Esophagus squamous epithelium (tissue), 4 donors: ENCODE data around the gene SNIP1.
"Not testable (repeated sequence)": the region's sequence is repeated elsewhere in the genome, so short reads cannot be mapped to it uniquely, and the experiment has no call there.

ENCODE experiments used
- CTCF ChIP-seq, 6 experiments: fragments of 450-650 bp in 4 of 6; fragments of 200-600 bp in 2 of 6; sonication (generic) in 2 of 6; IDR thresholded peaks; one replicate each; pipeline ENCODE4 v1.5.1; 2016 to 2019; ENCODE audit warnings: antibody characterized with exemption in 6 of 6, mild to moderate bottlenecking in 4 of 6, moderate library complexity in 4 of 6
- POLR2A ChIP-seq, 4 donors: fragments of 450-650 bp; IDR thresholded peaks; one replicate each; pipeline ENCODE4 v1.6.1; 2017; ENCODE audit warnings: antibody characterized with exemption in 4 of 4, mild to moderate bottlenecking in 4 of 4, moderate library complexity in 3 of 4

DNA sequence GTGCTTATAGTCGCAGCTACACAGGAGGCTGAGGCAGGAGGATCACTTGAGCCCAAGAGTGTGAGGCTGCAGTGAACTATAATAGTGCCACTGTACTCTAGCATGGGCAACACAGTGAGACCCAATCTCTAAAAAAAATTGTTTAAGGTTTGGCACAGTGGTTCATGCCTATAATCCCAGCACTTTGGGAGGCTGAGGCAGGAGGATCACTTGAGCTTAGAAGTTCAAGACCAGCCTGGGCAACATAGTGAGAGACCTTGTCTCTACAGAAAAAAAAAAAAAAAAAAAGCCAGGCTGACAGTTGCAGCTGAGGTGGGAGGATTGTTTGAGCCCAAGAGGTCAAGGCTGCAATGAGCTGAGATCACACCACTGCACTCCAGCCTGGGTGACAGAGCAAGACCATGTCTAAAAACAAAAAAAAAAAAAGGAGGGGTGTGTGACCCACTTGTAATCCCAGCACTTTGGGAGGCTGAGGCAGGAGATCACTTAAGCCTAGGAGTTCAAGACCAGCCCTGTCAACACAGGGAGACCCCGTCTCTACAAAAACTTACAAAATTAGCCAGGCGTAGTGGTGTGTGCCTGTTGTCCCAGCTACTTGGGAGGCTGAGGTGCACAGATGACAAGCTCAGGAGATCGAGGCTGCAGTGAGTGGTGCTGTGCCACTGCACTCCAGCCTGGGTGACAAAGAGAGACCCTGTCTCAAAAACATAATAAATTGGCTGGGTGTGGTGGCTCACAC is 21.5 kb downstream of the SNIP1 start:
- not testable (repeated sequence) for TF ChIP-seq POLR2A, CTCF (IDR thresholded peaks at IDR 0.05)
